Right atrium auricular region (tissue), 2 donors: Measurements from ENCODE around the gene PHTF1. TPM values are rescaled to one million over a fixed set of nuclear protein-coding genes. Genes with fewer than 3 reads are reported as not detected.
"Not testable (repeated sequence)": the region's sequence is repeated elsewhere in the genome, so short reads cannot be mapped to it uniquely, and the experiment has no call there.

Experiments used
- DNase-seq: peaks from one replicate; pipeline ENCODE4 v3.0.0-alpha.2; 2019; ENCODE audit warnings: low spot score
- H3K27ac ChIP-seq, 2 donors: fragments of 200-600 bp; sonication (generic); 1 replicate in 1 of 2; 2 replicates in 1 of 2; pipeline ENCODE4 v1.5.1; 2016 to 2019
- H3K27me3 ChIP-seq, 2 donors: fragments of 200-600 bp; sonication (generic); one replicate each; pipeline versions ENCODE4 v1.5.1 to v1.6.0; 2017 to 2019
- H3K36me3 ChIP-seq: fragments of 200-600 bp; sonication (generic); one replicate; pipeline ENCODE4 v1.5.1; 2016
- H3K4me1 ChIP-seq, 2 donors: fragments of 200-600 bp; sonication (generic); one replicate each; pipeline versions ENCODE4 v1.5.1 to v1.6.0; 2017 to 2019
- H3K4me3 ChIP-seq, 2 donors: fragments of 200-600 bp; sonication (generic); 1 replicate in 1 of 2; 2 replicates in 1 of 2; pipeline ENCODE4 v1.5.1; 2017 to 2019; ENCODE audit warnings: mild to moderate bottlenecking in 1 of 2, moderate library complexity in 1 of 2
- H3K9me3 ChIP-seq, 2 donors: fragments of 200-600 bp; sonication (generic); one replicate each; pipeline ENCODE4 v1.5.1; 2019
- total RNA-seq, 2 donors: library from RNA; depleted of rRNA; stranded (reverse); fragments of >200 nt; gene quantifications; one replicate each; pipeline ENCODE4 v1.1.0, GENCODE V29; 2016
- TF ChIP-seq, protein P1 (sequence below), 2 donors: fragments of 200-600 bp; sonication (generic); IDR thresholded peaks; one replicate each; pipeline ENCODE4 v1.5.1; 2019; ENCODE audit warnings: antibody characterized with exemption in 2 of 2

The PHTF1 gene
- total RNA-seq, 2 donors from 2014 or later = 8.6 to 12.4 TPM

GRCh38 chr1:113734357-113735055 lies 24.8 kb downstream of the PHTF1 start:
- Histone ChIP-seq H3K4me1 (no peaks in the 10 kb centered on the region), H3K27me3 (no peaks in the 10 kb centered on the region), H3K36me3 (no peaks in the 10 kb centered on the region), H3K27ac (no peak overlapping the region), H3K4me3 (no peak overlapping the region), H3K9me3 (no peaks in the 10 kb centered on the region)
- no peak for DNase-seq
- TF ChIP-seq, protein P1, sequence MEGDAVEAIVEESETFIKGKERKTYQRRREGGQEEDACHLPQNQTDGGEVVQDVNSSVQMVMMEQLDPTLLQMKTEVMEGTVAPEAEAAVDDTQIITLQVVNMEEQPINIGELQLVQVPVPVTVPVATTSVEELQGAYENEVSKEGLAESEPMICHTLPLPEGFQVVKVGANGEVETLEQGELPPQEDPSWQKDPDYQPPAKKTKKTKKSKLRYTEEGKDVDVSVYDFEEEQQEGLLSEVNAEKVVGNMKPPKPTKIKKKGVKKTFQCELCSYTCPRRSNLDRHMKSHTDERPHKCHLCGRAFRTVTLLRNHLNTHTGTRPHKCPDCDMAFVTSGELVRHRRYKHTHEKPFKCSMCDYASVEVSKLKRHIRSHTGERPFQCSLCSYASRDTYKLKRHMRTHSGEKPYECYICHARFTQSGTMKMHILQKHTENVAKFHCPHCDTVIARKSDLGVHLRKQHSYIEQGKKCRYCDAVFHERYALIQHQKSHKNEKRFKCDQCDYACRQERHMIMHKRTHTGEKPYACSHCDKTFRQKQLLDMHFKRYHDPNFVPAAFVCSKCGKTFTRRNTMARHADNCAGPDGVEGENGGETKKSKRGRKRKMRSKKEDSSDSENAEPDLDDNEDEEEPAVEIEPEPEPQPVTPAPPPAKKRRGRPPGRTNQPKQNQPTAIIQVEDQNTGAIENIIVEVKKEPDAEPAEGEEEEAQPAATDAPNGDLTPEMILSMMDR (IDR thresholded peaks at IDR 0.05) = no peak

DNA sequence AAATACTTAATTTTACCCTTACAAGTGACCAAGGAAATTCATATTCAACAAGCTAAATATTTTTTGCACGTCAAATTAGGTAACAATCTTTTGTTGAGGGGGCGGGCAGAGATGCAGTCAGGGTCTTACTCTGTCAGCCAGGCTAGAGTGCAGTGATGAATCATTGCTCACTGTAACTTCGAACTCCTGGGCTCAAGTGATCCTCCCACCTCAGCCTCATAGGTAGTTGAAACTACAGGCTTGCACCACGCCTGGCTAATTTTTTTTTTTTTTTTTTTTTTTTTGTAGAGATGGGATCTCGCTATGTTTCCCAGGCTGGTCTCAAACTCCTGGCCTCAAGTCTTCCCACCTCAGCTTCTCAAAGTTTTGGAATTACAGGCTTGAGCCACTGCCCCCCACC lies 26.5 kb downstream of the PHTF1 start:
- H3K27me3 ChIP-seq = no peaks in the 10 kb centered on the region
- no peak for DNase-seq
- H3K9me3 ChIP-seq = no peaks in the 10 kb centered on the region
- H3K27ac ChIP-seq = no peak overlapping the region
- H3K36me3 ChIP-seq = no peaks in the 10 kb centered on the region
- no peaks in the 10 kb centered on the region for H3K4me1 ChIP-seq
- TF ChIP-seq, protein P1 (IDR thresholded peaks at IDR 0.05) = no peak
- no peak overlapping the region for H3K4me3 ChIP-seq

DNA sequence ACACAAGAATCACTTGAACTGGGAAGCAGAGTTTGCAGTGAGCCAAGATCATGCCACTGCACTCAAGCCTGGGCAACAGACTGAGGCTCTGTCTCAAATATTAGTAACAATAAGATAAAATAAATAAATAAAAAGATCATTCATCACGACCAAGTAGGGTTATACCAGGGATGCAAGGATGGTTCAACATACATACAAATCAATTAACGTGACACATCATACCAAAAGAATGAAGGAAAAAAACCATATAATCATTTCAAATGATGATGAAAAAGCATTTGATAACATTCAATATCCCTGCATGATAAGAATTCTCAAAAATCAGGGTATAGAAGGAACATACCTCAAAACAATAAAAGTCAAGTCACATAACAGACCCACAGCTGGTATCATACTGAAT lies 38.3 kb downstream of the PHTF1 start:
- no peaks in the 10 kb centered on the region for H3K4me1 ChIP-seq
- no peak overlapping the region for H3K27ac ChIP-seq
- no peaks in the 10 kb centered on the region for H3K27me3 ChIP-seq
- peaks cover 14% of the 10 kb centered on the region for H3K36me3 ChIP-seq
- no peak for DNase-seq
- no peak overlapping the region for H3K4me3 ChIP-seq
- no peaks in the 10 kb centered on the region for H3K9me3 ChIP-seq
- TF ChIP-seq, protein P1 (IDR thresholded peaks at IDR 0.05) = no peak

GRCh38 chr1:113718621-113719020 lies 40.7 kb downstream of the PHTF1 start:
- not testable (repeated sequence) for H3K4me3 ChIP-seq, H3K36me3 ChIP-seq, H3K27ac ChIP-seq, H3K27me3 ChIP-seq, H3K9me3 ChIP-seq, DNase-seq, H3K4me1 ChIP-seq

- not testable (repeated sequence) for H3K4me1 ChIP-seq, DNase-seq, H3K27ac ChIP-seq, H3K9me3 ChIP-seq, H3K27me3 ChIP-seq, H3K36me3 ChIP-seq, H3K4me3 ChIP-seq
Observed at GRCh38 chr1:113717506-113717905, 41.8 kb downstream of the PHTF1 start.

- no peaks in the 10 kb centered on the region for H3K4me1 ChIP-seq
- TF ChIP-seq, protein P1 (IDR thresholded peaks at IDR 0.05) = no peak
- H3K27ac ChIP-seq = no peak overlapping the region
- H3K36me3 ChIP-seq = peaks cover 5% of the 10 kb centered on the region
- no peak for DNase-seq
- no peak overlapping the region for H3K4me3 ChIP-seq
- no peaks in the 10 kb centered on the region for H3K27me3 ChIP-seq
- no peaks in the 10 kb centered on the region for H3K9me3 ChIP-seq
Observed at GRCh38 chr1:113714606-113715269, 44.5 kb downstream of the PHTF1 start.

DNA sequence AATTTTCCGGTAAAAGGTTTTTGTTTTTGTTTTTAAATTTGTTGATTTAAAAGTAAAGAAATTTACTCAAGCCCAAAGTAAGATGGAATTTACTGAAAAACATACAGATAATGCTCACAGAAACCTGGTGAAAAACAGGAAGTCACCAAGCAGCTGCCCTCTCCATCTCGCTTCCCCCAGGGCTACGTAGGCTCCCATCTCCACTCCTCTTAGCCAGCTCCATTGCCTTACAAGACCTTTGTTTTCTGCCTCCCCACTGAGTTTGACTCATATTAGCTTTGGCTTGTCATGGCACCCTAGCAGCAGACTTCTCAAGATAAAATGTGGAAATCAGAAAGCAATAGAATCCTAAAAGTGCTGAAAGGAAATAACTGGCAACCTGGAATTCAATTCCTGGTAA lies 57.9 kb downstream of the PHTF1 start:
- Histone ChIP-seq H3K4me1 (no peaks in the 10 kb centered on the region), H3K4me3 (no peak overlapping the region), H3K36me3 (peaks cover 19% of the 10 kb centered on the region), H3K9me3 (no peaks in the 10 kb centered on the region), H3K27me3 (no peaks in the 10 kb centered on the region), H3K27ac (no peak overlapping the region)
- TF ChIP-seq, protein P1 (IDR thresholded peaks at IDR 0.05) = no peak
- DNase-seq = no peak
